Adrenal gland (tissue), 5 donors: ENCODE measurements around the gene RFFL.
"Not testable (repeated sequence)": the region's sequence is repeated elsewhere in the genome, so short reads cannot be mapped to it uniquely, and the experiment has no call there.

Source experiments
- CTCF ChIP-seq, 6 experiments: fragments of 450-650 bp in 4 of 6; fragments of 200-600 bp in 2 of 6; sonication (generic) in 1 of 6; IDR thresholded peaks; 1 replicate in 5 of 6; 2 replicates in 1 of 6; pipeline versions ENCODE4 v1.5.1 to v1.8.0; 2016 to 2021; ENCODE audit warnings: antibody characterized with exemption in 6 of 6, mild to moderate bottlenecking in 2 of 6, moderate library complexity in 1 of 6
- POLR2A ChIP-seq, 2 donors: fragments of 450-650 bp; IDR thresholded peaks; one replicate each; pipeline ENCODE4 v1.6.1; 2017; ENCODE audit warnings: antibody characterized with exemption in 2 of 2, mild to moderate bottlenecking in 2 of 2, moderate library complexity in 1 of 2
- donor health status: DM: no; HTN: no; CAD: no.

- not testable (repeated sequence) for TF ChIP-seq CTCF, POLR2A (IDR thresholded peaks at IDR 0.05)
These were observed 27.2 kb upstream of the RFFL start for GRCh38 chr17:35090707-35091106.
